Measurements from ENCODE around the gene KLF7. TPM values are rescaled to one million over a fixed set of nuclear protein-coding genes. Genes with fewer than 3 reads are reported as not detected.
A peak's percentile ranks its signal among the peaks of the same experiment; 100 is the strongest.

The KLF7 gene
- total RNA-seq, 1 donor from 2014 or later = 35.8 TPM

- TF ChIP-seq CTCF (IDR thresholded peaks at IDR 0.05) = no peak
- intact Hi-C loops (cut with micrococcal nuclease) = no loop called here
- ChIA-PET CTCF (no interaction called here), POLR2A (no interaction called here)
- DNase-seq (no peak), ATAC-seq (ENCODE audit: low read depth) (no peak)
- Mint-ChIP-seq H3K27me3 (no peaks in the 10 kb centered on the region), H3K27ac (no peak overlapping the region), H3K9me3 (peaks cover 3% of the 10 kb centered on the region), H3K4me1 (peaks cover 43% of the 10 kb centered on the region), H3K4me3 (no peak overlapping the region), H3K36me3 (ENCODE audit: low read depth) (peaks cover 18% of the 10 kb centered on the region)
Observed at GRCh38 chr2:207093234-207093633, 72.5 kb downstream of the KLF7 start.

GRCh38 chr2:207092818-207093217 lies 72.9 kb downstream of the KLF7 start:
- Mint-ChIP-seq H3K36me3 (ENCODE audit: low read depth) (peaks cover 23% of the 10 kb centered on the region), H3K27ac (no peak overlapping the region), H3K27me3 (no peaks in the 10 kb centered on the region), H3K9me3 (peaks cover 3% of the 10 kb centered on the region), H3K4me3 (no peak overlapping the region), H3K4me1 (peaks cover 46% of the 10 kb centered on the region)
- ChIA-PET CTCF (no interaction called here), POLR2A (no interaction called here)
- no peak for TF ChIP-seq CTCF (IDR thresholded peaks at IDR 0.05)
- DNase-seq (no peak), ATAC-seq (ENCODE audit: low read depth) (no peak)
- intact Hi-C loops (cut with micrococcal nuclease) = no loop called here

GRCh38 chr2:207091928-207092327 lies 73.8 kb downstream of the KLF7 start:
- DNase-seq = no peak
- Mint-ChIP-seq H3K27me3 (no peaks in the 10 kb centered on the region), H3K27ac (no peak overlapping the region), H3K36me3 (ENCODE audit: low read depth) (peaks cover 30% of the 10 kb centered on the region), H3K4me3 (no peak overlapping the region), H3K4me1 (peaks cover 42% of the 10 kb centered on the region), H3K9me3 (peaks cover 3% of the 10 kb centered on the region)
- no peak for ATAC-seq (ENCODE audit: low read depth)
- ChIA-PET POLR2A (interaction anchor here (0.9 kb wide), 1 partner anchor 74 kb away, joined by 3 read pairs; the partner anchor contains the start of gene KLF7), CTCF (no interaction called here)
- no peak for TF ChIP-seq CTCF (IDR thresholded peaks at IDR 0.05)
- intact Hi-C loops (cut with micrococcal nuclease) = no loop called here

GRCh38 chr2:207091176-207091575 lies 74.6 kb downstream of the KLF7 start:
- intact Hi-C loops (cut with micrococcal nuclease) = no loop called here
- Mint-ChIP-seq H3K4me3 (no peak overlapping the region), H3K9me3 (peaks cover 3% of the 10 kb centered on the region), H3K27ac (no peak overlapping the region), H3K36me3 (ENCODE audit: low read depth) (peaks cover 38% of the 10 kb centered on the region), H3K27me3 (no peaks in the 10 kb centered on the region), H3K4me1 (peaks cover 41% of the 10 kb centered on the region)
- DNase-seq = no peak
- ChIA-PET POLR2A (interaction anchor here (0.9 kb wide), 1 partner anchor 75 kb away, joined by 3 read pairs; the partner anchor contains the start of gene KLF7), CTCF (no interaction called here)
- TF ChIP-seq CTCF (IDR thresholded peaks at IDR 0.05) = no peak
- no peak for ATAC-seq (ENCODE audit: low read depth)

GRCh38 chr2:207090389-207090788 lies 75.4 kb downstream of the KLF7 start:
- DNase-seq (no peak), ATAC-seq (ENCODE audit: low read depth) (no peak)
- Mint-ChIP-seq H3K36me3 (ENCODE audit: low read depth) (peaks cover 44% of the 10 kb centered on the region), H3K4me1 (peaks cover 38% of the 10 kb centered on the region), H3K4me3 (peak overlapping the region; percentile 5), H3K27ac (no peak overlapping the region), H3K9me3 (peaks cover 3% of the 10 kb centered on the region), H3K27me3 (no peaks in the 10 kb centered on the region)
- ChIA-PET CTCF (no interaction called here), POLR2A (no interaction called here)
- intact Hi-C loops (cut with micrococcal nuclease) = no loop called here
- TF ChIP-seq CTCF (IDR thresholded peaks at IDR 0.05) = no peak

Measured in activated B cell treated with CpG ODN at 0.5 μM for 24 hours (primary cell).